Naive B cell (primary cell): ENCODE data around the gene ZSCAN26. TPM values are rescaled to one million over a fixed set of nuclear protein-coding genes. Genes with fewer than 3 reads are reported as not detected.
"Not testable (repeated sequence)": the region's sequence is repeated elsewhere in the genome, so short reads cannot be mapped to it uniquely, and the experiment has no call there.

Source experiments
- ATAC-seq, 2 donors: fragments of 150-1000 bp; cut with Tn5 transposase; 2 replicates each; pipeline ENCODE4 v1.10.0; 2021; ENCODE audit warnings: low read depth in 2 of 2, mild to moderate bottlenecking in 2 of 2, moderate library complexity in 2 of 2
- DNase-seq: peaks from one replicate; pipeline ENCODE4 v3.0.0; 2022
- H3K27ac Mint-ChIP-seq, 6 donors: one replicate each; pipeline ENCODE4 v1.8.0; 2020 to 2022; ENCODE audit warnings: mild to moderate bottlenecking in 6 of 6, mixed read lengths in 6 of 6, moderate library complexity in 5 of 6, inconsistent platforms in 2 of 6
- H3K27me3 Mint-ChIP-seq, 3 donors: one replicate each; pipeline ENCODE4 v1.8.0; 2021 to 2022; ENCODE audit warnings: mixed read lengths in 3 of 3, mild to moderate bottlenecking in 1 of 3
- H3K36me3 Mint-ChIP-seq, 2 donors: one replicate each; pipeline ENCODE4 v1.8.0; 2020 to 2022; ENCODE audit warnings: mixed read lengths in 2 of 2, inconsistent platforms in 1 of 2, mild to moderate bottlenecking in 1 of 2
- H3K4me1 Mint-ChIP-seq, 3 donors: one replicate each; pipeline ENCODE4 v1.8.0; 2020 to 2022; ENCODE audit warnings: mixed read lengths in 3 of 3, inconsistent platforms in 1 of 3, mild to moderate bottlenecking in 1 of 3, moderate library complexity in 1 of 3
- H3K4me3 Mint-ChIP-seq, 8 donors: one replicate each; pipeline ENCODE4 v1.8.0; 2020 to 2022; ENCODE audit warnings: mild to moderate bottlenecking in 8 of 8, mixed read lengths in 8 of 8, moderate library complexity in 8 of 8, inconsistent platforms in 2 of 8
- H3K9me3 Mint-ChIP-seq, 7 donors: one replicate each; pipeline ENCODE4 v1.8.0; 2020 to 2022; ENCODE audit warnings: mixed read lengths in 7 of 7, mild to moderate bottlenecking in 5 of 7, inconsistent platforms in 2 of 7, moderate library complexity in 1 of 7
- polyA plus RNA-seq, 6 donors: library from polyadenylated mRNA; unstranded; fragments of 300-500 nt; fragmentation: Illumina TruSeq; gene quantifications; one replicate each; pipeline ENCODE4 v1.2.3, GENCODE V29; 2021; ENCODE audit warnings: low read depth in 6 of 6

ZSCAN26 gene
- polyA plus RNA-seq, 6 donors from 2014 or later: 4.8 to 22.1 (median 18.3) TPM

DNA sequence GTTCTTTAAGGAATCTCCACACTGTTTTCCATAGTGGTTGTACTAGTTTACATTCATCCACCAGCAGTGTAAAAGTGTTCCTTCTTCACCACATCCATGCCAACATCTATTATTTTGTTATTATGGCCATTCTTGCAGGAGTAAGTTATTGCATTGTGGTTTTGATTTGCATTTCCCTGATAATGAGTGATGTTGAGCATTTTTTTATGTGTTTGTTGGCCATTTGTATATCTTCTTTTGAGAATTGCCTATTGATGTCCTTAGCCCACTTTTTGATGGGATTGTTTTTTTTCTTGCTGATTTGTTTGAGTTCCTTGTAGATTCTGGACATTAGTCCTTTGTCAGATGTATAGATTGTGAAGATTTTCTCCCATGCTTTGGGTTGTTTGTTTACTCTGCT is 39.4 kb downstream of the ZSCAN26 start:
- Mint-ChIP-seq H3K36me3 (peaks cover 8 to 10% of the 10 kb centered on the region in 2 donors), H3K27ac (peak overlapping the region in 1 of 6 donors; percentile 6), H3K9me3 (peaks cover 0 to 15% (median 6%) of the 10 kb centered on the region in 7 donors)
- H3K4me3 Mint-ChIP-seq, DNase-seq, ATAC-seq, H3K27me3 Mint-ChIP-seq, H3K4me1 Mint-ChIP-seq: not testable (repeated sequence)

DNA sequence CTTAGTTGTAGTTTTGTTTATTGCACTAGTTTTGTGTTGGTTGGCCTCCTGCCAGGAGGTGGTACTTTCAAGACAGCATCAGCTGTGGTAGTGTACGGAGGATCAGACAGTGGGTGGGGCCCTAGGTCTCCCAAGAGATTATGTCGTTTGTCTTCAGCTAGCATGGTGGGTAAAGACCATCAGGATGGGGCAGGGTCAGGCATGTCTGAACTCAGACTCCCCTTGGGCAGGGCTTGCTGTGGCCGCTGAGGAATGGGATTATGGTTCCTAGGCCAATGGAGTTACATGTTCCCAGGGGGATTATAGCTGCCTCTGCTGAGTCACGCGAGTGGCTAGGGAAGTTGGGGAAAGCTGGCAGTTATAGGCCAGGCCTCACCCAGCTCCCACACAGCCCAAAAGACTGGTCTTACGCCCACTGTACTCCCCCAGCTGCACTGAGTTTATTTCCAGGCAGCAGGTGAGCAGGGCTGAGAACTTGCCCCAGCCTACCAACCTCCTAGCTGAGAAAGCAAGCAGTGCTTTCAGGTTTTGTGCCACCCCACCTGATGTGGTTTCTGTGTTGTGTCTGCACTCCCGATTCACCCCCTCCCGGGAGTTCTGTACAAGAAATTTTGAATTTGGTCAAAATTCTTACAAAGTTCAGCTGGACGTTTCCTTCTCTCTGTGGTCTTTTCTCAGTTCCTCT is 44.3 kb downstream of the ZSCAN26 start:
- no peaks in the 10 kb centered on the region for H3K4me1 Mint-ChIP-seq
- H3K27me3 Mint-ChIP-seq: peaks cover 4 to 12% (median 11%) of the 10 kb centered on the region in 3 donors
- no peak for ATAC-seq
- H3K27ac Mint-ChIP-seq: no peak overlapping the region
- H3K36me3 Mint-ChIP-seq: peaks cover 5 to 17% of the 10 kb centered on the region in 2 donors
- H3K9me3 Mint-ChIP-seq: peaks cover 0 to 12% (median 8%) of the 10 kb centered on the region in 7 donors
- H3K4me3 Mint-ChIP-seq: no peak overlapping the region
- no peak for DNase-seq

DNA sequence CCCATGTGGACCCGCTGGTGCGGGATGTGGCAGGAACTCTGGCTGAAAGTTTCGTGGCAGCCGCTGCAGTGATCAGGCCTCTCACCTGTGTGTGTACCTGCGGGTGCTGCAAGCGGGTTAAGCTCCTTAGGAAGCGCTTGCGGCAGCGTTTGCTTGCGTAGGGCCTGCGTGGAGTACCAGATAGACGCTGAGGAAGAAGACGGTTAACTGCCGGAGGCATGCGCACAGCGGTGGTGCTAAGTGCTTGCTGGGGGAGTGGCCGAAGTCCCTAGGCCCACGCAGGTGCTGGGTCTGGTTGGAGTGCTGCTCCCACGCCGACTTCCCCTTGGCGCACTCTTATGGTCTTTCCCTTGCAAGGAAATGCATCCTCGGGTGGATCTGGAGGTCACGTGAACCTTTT is 46.0 kb downstream of the ZSCAN26 start:
- no peak for ATAC-seq
- Mint-ChIP-seq H3K36me3 (peaks cover 5 to 11% of the 10 kb centered on the region in 2 donors), H3K4me3 (no peak overlapping the region), H3K27ac (no peak overlapping the region), H3K9me3 (peaks cover 0 to 5% (median 0%) of the 10 kb centered on the region in 7 donors), H3K4me1 (no peaks in the 10 kb centered on the region), H3K27me3 (peaks cover 4 to 12% (median 11%) of the 10 kb centered on the region in 3 donors)
- no peak for DNase-seq

DNA sequence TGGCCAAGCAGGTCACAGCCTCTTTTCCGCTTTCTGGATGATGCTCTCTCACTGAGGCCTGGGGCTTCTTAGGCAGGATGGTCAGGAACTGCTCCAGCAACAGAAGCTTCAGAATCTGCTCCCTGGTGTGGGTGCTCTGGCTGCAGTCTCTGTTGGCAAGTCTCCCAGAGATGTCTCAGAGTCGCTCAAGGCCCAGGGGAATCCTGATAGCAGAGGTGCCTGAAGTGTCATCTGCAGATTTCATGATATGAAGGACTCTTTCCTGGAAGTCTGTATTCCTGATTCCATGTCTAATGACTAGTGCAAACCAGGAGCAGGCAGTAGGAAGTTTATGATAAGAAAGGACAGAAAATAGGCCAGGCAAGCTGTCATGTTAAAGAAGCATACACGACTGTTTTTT is 48.7 kb downstream of the ZSCAN26 start:
- Mint-ChIP-seq H3K9me3 (peaks cover 0 to 2% (median 1%) of the 10 kb centered on the region in 7 donors), H3K36me3 (peaks cover 0 to 11% of the 10 kb centered on the region in 2 donors), H3K4me1 (no peaks in the 10 kb centered on the region), H3K27ac (no peak overlapping the region), H3K4me3 (no peak overlapping the region), H3K27me3 (peaks cover 4 to 12% (median 11%) of the 10 kb centered on the region in 3 donors)
- no peak for ATAC-seq
- DNase-seq: no peak

DNA sequence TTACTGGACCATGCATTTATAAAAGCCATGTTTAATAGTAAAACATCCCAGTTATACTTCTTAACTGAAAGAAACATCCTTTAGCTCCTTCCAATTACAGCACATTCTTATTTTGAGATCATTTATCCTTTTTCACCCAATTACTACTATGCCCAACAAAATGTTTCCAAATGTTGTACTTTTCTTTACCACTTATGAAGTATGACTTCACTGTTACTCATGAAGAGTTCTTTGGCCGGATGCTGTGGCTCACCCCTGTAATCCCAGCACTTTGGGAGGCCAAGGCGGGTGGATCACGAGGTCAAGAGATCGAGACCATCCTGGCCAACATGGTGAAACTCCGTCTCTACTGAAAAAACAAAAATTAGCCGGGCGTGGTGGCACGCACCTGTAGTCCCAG is 50.9 kb downstream of the ZSCAN26 start:
- H3K27ac Mint-ChIP-seq, ATAC-seq, H3K27me3 Mint-ChIP-seq, H3K4me1 Mint-ChIP-seq, DNase-seq, H3K9me3 Mint-ChIP-seq, H3K4me3 Mint-ChIP-seq: not testable (repeated sequence)
- peaks cover 7 to 11% of the 10 kb centered on the region in 2 donors for H3K36me3 Mint-ChIP-seq

DNA sequence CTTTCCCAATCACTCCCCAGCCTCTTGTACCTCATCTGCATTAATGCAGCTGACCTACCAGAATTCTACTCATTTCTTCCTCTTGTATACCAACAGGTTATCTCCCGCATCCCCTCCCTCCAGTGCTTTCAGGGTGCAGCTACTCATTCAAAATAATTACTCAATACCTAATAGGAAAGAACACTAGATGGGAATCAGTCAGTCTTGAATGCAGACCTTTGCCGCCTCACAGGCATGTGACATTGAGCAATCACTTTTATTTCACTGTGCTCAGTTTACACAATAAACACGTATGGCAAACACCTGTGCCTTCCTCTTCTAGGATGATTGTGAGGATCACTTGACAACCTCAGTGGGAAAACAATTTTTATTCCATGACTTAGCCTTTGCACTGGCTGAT is 55.7 kb downstream of the ZSCAN26 start:
- Mint-ChIP-seq H3K4me1 (no peaks in the 10 kb centered on the region), H3K27ac (no peak overlapping the region), H3K4me3 (no peak overlapping the region), H3K27me3 (peaks cover 0 to 10% (median 0%) of the 10 kb centered on the region in 3 donors), H3K36me3 (peaks cover 28 to 33% of the 10 kb centered on the region in 2 donors), H3K9me3 (peaks cover 21 to 49% (median 30%) of the 10 kb centered on the region in 7 donors)
- ATAC-seq: no peak
- DNase-seq: no peak

DNA sequence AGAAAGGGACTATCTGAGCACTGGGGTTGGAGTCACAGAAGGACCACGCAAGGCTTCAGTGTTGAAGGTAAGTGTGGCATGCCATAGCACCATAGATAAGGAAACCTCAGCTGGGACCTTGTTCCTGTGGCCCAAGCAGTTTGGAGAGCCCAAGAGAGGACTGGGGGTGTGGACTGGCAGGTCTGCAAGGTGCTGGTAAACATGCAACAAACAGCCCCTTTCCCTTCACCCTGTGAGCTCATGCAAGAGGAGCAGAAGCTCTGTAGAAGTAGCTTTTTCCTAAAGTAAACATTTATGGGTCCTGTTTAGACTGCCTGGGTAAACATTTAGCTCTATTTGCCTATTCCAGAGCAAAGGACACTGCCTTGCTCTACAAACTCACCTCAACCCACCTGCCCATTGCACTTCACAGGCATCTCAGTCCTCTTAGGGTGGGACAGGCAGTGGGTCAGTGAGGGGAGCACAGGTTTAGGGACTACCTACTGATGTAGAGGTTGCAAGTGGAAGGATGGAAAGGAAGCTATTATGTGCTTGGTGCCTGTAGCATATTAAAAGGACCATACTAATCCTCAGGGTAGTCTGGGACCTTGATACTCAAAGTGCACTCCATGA is 57.0 kb downstream of the ZSCAN26 start:
- Mint-ChIP-seq H3K4me3 (no peak overlapping the region), H3K4me1 (no peaks in the 10 kb centered on the region), H3K27ac (peak overlapping the region in 1 of 6 donors; percentile 38), H3K27me3 (peaks cover 0 to 10% (median 0%) of the 10 kb centered on the region in 3 donors), H3K36me3 (peaks cover 32 to 41% of the 10 kb centered on the region in 2 donors), H3K9me3 (peaks cover 23 to 59% (median 40%) of the 10 kb centered on the region in 7 donors)
- ATAC-seq: no peak
- DNase-seq: no peak

DNA sequence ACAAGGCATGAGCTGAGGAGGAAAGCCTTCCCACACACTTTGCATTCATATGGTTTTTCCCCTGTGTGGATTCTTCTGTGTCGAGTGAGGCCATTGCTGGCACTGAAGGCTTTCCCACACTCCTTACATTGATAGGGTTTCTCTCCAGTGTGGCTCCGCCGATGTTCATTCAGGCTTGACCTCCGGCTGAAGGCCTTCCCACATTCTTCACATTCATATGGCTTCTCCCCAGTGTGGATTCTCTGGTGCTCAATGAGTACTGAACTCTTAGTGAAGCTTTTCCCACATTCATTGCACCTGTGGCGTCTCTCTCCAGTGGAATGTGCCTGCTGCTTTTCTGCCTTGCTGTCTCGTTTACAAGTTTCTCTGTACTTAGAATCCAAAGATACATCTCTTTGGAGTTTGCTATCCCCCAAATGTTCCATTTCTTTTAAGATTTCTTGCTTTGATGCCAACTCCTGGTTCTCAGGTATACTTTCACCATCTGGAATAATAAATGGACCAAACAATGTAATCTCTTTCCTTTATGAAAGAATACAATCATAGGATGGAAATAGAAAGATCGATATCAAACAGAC is 59.5 kb downstream of the ZSCAN26 start:
- peaks cover 0 to 10% (median 0%) of the 10 kb centered on the region in 3 donors for H3K27me3 Mint-ChIP-seq
- H3K27ac Mint-ChIP-seq: no peak overlapping the region
- no peaks in the 10 kb centered on the region for H3K4me1 Mint-ChIP-seq
- peaks cover 30 to 44% of the 10 kb centered on the region in 2 donors for H3K36me3 Mint-ChIP-seq
- peaks cover 27 to 52% (median 41%) of the 10 kb centered on the region in 7 donors for H3K9me3 Mint-ChIP-seq
- H3K4me3 Mint-ChIP-seq: no peak overlapping the region
- no peak for DNase-seq
- no peak for ATAC-seq

Other genes with a start within 250 kb of the ZSCAN26 start
- gene ZNF165, start 186.6 kb upstream of the ZSCAN26 start, polyA plus RNA-seq: 1 to 10 TPM; 3.6 to 7.1 (median 5.3) TPM
- 10 to 100 TPM; 11.3 to 21.3 (median 14.7) TPM for gene ZSCAN16, start 142.5 kb upstream of the ZSCAN26 start, polyA plus RNA-seq
- gene ZKSCAN8, start 125.3 kb upstream of the ZSCAN26 start, polyA plus RNA-seq: 1 to 10 TPM in 4 of 6 donors, under 1 TPM in 1, not detected in 1; 0.95 to 2.6 (median 1.1) TPM
- 10 to 100 TPM in 3 of 6 donors, 1 to 10 TPM in 2, not detected in 1; 8.1 to 12.2 (median 10.0) TPM for gene ZSCAN9, start 41.9 kb upstream of the ZSCAN26 start, polyA plus RNA-seq
- 1 to 10 TPM in 5 of 6 donors, not detected in 1; 4.5 to 8.7 (median 5.1) TPM for gene ZKSCAN4, start 14.9 kb upstream of the ZSCAN26 start, polyA plus RNA-seq
- under 1 TPM in 4 of 6 donors, not detected in 2; 0.25 to 0.61 (median 0.40) TPM for gene NKAPL, start 7.8 kb upstream of the ZSCAN26 start, polyA plus RNA-seq
- gene PGBD1, start 14.4 kb downstream of the ZSCAN26 start, polyA plus RNA-seq: under 1 TPM in 4 of 6 donors, not detected in 2; 0.25 to 0.86 (median 0.65) TPM
- 1 to 10 TPM in 3 of 6 donors, under 1 TPM in 2, not detected in 1; 0.54 to 3.3 (median 1.5) TPM for gene ZSCAN31, start 69.0 kb downstream of the ZSCAN26 start, polyA plus RNA-seq
- gene ZKSCAN3, start 82.8 kb downstream of the ZSCAN26 start, polyA plus RNA-seq: 1 to 10 TPM in 5 of 6 donors, under 1 TPM in 1; 0.80 to 4.8 (median 3.4) TPM
- gene ZSCAN12, start 132.6 kb downstream of the ZSCAN26 start, polyA plus RNA-seq: 1 to 10 TPM; 2.3 to 6.3 (median 3.8) TPM
- gene ZSCAN23, start 176.3 kb downstream of the ZSCAN26 start, polyA plus RNA-seq: not detected
- gene GPX6, start 248.7 kb downstream of the ZSCAN26 start, polyA plus RNA-seq: not detected